Measurements from ENCODE around the gene COG3. TPM values are rescaled to one million over a fixed set of nuclear protein-coding genes. Genes with fewer than 3 reads are reported as not detected.

Gene COG3
- total RNA-seq, 1 donor from 2014 or later: 23.1 TPM

GRCh38 chr13:45548281-45548680 lies 83.5 kb downstream of the COG3 start:
- no peaks in the 10 kb centered on the region for H3K4me1 Mint-ChIP-seq (ENCODE audit: unreplicated experiment)
- no peak for DNase-seq (ENCODE audit: low spot score)
- TF ChIP-seq, protein P1, sequence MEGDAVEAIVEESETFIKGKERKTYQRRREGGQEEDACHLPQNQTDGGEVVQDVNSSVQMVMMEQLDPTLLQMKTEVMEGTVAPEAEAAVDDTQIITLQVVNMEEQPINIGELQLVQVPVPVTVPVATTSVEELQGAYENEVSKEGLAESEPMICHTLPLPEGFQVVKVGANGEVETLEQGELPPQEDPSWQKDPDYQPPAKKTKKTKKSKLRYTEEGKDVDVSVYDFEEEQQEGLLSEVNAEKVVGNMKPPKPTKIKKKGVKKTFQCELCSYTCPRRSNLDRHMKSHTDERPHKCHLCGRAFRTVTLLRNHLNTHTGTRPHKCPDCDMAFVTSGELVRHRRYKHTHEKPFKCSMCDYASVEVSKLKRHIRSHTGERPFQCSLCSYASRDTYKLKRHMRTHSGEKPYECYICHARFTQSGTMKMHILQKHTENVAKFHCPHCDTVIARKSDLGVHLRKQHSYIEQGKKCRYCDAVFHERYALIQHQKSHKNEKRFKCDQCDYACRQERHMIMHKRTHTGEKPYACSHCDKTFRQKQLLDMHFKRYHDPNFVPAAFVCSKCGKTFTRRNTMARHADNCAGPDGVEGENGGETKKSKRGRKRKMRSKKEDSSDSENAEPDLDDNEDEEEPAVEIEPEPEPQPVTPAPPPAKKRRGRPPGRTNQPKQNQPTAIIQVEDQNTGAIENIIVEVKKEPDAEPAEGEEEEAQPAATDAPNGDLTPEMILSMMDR (IDR thresholded peaks at IDR 0.05; ENCODE audit: unreplicated experiment): no peak
- no peak overlapping the region for H3K4me3 Mint-ChIP-seq (ENCODE audit: unreplicated experiment)
- peaks cover 2% of the 10 kb centered on the region for H3K27me3 Mint-ChIP-seq (ENCODE audit: unreplicated experiment)
- no peaks in the 10 kb centered on the region for H3K36me3 Mint-ChIP-seq (ENCODE audit: low read depth, unreplicated experiment)
- H3K9me3 Mint-ChIP-seq (ENCODE audit: unreplicated experiment): no peaks in the 10 kb centered on the region
- H3K27ac Mint-ChIP-seq (ENCODE audit: unreplicated experiment): no peak overlapping the region

GRCh38 chr13:45554604-45555109 lies 89.9 kb downstream of the COG3 start:
- no peak overlapping the region for H3K4me3 Mint-ChIP-seq (ENCODE audit: unreplicated experiment)
- no peaks in the 10 kb centered on the region for H3K4me1 Mint-ChIP-seq (ENCODE audit: unreplicated experiment)
- H3K36me3 Mint-ChIP-seq (ENCODE audit: low read depth, unreplicated experiment): no peaks in the 10 kb centered on the region
- H3K27me3 Mint-ChIP-seq (ENCODE audit: unreplicated experiment): peaks cover 5% of the 10 kb centered on the region
- no peak overlapping the region for H3K27ac Mint-ChIP-seq (ENCODE audit: unreplicated experiment)
- no peaks in the 10 kb centered on the region for H3K9me3 Mint-ChIP-seq (ENCODE audit: unreplicated experiment)
- DNase-seq (ENCODE audit: low spot score): no peak
- TF ChIP-seq, protein P1 (IDR thresholded peaks at IDR 0.05; ENCODE audit: unreplicated experiment): no peak

DNA sequence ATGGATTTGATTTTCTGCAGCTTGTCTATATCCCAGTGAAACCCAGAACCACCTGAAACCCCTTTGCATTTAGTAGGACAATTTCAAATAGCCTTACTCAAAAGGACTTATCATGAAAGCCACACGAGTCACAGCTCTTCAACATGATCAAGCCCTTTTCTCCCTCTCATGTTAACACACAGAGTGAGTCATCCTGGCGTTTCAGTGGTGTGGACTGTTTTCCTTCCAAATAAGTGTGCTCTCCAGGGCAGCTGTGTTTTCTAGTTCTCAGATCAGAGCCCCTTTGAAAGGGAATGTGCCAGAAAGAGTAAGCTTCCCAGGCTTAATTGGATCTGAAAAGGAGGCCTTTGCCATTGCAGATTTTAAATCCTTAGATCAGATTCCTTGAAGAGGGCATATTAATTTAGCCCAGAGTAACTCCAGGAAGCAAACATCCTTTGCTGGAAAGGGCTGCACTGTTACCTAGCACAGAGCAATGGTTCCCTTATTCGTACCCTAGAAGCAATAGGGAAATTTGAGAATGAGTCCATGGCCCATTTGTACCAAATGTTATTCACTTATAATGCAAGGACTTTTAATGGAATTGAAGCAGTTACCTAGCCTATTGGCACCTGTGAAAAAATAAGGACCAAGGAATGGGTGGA lies 99.5 kb downstream of the COG3 start:
- Mint-ChIP-seq H3K27me3 (ENCODE audit: unreplicated experiment) (peaks cover 1% of the 10 kb centered on the region), H3K36me3 (ENCODE audit: low read depth, unreplicated experiment) (peaks cover 5% of the 10 kb centered on the region), H3K4me3 (ENCODE audit: unreplicated experiment) (no peak overlapping the region), H3K9me3 (ENCODE audit: unreplicated experiment) (no peaks in the 10 kb centered on the region), H3K4me1 (ENCODE audit: unreplicated experiment) (no peaks in the 10 kb centered on the region), H3K27ac (ENCODE audit: unreplicated experiment) (no peak overlapping the region)
- TF ChIP-seq, protein P1 (IDR thresholded peaks at IDR 0.05; ENCODE audit: unreplicated experiment): no peak
- DNase-seq (ENCODE audit: low spot score): no peak

DNA sequence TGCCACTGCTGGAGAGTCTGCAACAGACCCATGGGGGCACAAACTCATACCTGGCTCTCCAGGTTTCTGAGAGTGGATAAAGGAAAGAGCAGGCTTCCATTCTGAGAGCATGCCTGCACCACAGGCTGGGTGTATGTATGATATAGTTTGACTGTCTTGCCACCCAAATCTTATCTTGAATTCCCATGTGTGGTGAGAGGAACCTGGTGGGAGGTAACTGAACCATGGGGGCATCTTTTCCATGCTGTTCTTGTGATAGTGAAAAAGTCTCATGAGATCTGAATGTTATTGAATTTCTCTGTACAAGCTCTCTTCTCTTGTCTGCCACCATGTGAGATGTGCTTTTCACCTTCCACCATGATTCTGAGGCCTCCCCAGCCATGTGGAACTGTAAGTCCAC lies 100.6 kb downstream of the COG3 start:
- Mint-ChIP-seq H3K36me3 (ENCODE audit: low read depth, unreplicated experiment) (peaks cover 5% of the 10 kb centered on the region), H3K27ac (ENCODE audit: unreplicated experiment) (no peak overlapping the region), H3K9me3 (ENCODE audit: unreplicated experiment) (no peaks in the 10 kb centered on the region), H3K27me3 (ENCODE audit: unreplicated experiment) (peaks cover 1% of the 10 kb centered on the region), H3K4me3 (ENCODE audit: unreplicated experiment) (no peak overlapping the region), H3K4me1 (ENCODE audit: unreplicated experiment) (no peaks in the 10 kb centered on the region)
- DNase-seq (ENCODE audit: low spot score): no peak
- TF ChIP-seq, protein P1 (IDR thresholded peaks at IDR 0.05; ENCODE audit: unreplicated experiment): no peak

GRCh38 chr13:45575146-45575829 lies 110.5 kb downstream of the COG3 start:
- TF ChIP-seq, protein P1 (IDR thresholded peaks at IDR 0.05; ENCODE audit: unreplicated experiment): no peak
- H3K27me3 Mint-ChIP-seq (ENCODE audit: unreplicated experiment): no peaks in the 10 kb centered on the region
- no peaks in the 10 kb centered on the region for H3K9me3 Mint-ChIP-seq (ENCODE audit: unreplicated experiment)
- no peak overlapping the region for H3K27ac Mint-ChIP-seq (ENCODE audit: unreplicated experiment)
- no peak overlapping the region for H3K4me3 Mint-ChIP-seq (ENCODE audit: unreplicated experiment)
- no peaks in the 10 kb centered on the region for H3K4me1 Mint-ChIP-seq (ENCODE audit: unreplicated experiment)
- H3K36me3 Mint-ChIP-seq (ENCODE audit: low read depth, unreplicated experiment): no peaks in the 10 kb centered on the region
- no peak for DNase-seq (ENCODE audit: low spot score)
